ENCODE results near the gene TSSC4.

DNA sequence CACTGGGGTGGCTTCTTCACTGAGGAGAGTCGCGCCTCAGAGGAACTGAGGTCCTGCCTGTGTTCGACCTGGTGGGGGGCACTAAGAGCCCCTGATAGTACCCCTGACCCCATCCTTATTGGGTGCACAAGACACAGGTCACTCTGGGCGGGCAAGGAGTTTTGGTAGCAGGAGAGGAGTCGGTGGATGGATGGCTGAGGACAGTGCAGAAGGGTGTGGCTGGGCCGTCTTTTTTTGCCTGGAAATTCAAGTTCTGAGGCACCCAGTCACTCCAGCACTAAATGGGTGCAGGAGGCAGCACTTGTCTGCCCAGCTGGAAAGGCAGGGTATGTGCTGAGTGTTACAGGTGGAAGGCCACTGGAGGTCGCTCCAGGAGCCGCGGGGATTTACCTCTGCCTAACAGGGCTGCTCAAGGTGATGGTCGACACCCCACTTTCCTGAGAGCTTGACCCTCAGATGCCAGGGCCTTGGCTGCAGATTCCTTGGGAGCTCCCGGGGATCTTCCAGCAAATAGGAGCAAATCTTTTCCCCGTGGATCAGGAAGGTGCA, 960 bp downstream of the TSSC4 start:
- TF ChIP-seq, protein P1, sequence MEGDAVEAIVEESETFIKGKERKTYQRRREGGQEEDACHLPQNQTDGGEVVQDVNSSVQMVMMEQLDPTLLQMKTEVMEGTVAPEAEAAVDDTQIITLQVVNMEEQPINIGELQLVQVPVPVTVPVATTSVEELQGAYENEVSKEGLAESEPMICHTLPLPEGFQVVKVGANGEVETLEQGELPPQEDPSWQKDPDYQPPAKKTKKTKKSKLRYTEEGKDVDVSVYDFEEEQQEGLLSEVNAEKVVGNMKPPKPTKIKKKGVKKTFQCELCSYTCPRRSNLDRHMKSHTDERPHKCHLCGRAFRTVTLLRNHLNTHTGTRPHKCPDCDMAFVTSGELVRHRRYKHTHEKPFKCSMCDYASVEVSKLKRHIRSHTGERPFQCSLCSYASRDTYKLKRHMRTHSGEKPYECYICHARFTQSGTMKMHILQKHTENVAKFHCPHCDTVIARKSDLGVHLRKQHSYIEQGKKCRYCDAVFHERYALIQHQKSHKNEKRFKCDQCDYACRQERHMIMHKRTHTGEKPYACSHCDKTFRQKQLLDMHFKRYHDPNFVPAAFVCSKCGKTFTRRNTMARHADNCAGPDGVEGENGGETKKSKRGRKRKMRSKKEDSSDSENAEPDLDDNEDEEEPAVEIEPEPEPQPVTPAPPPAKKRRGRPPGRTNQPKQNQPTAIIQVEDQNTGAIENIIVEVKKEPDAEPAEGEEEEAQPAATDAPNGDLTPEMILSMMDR (IDR thresholded peaks at IDR 0.05): no peak
- TF ChIP-seq EP300 (IDR thresholded peaks at IDR 0.05; ENCODE audit: low read depth) (no peak), POLR2A (IDR thresholded peaks at IDR 0.05) (no peak)
